GM18507 (cell line): ENCODE measurements around the gene JAK2.

ENCODE experiments used
- DNase-seq: peaks from one replicate; pipeline ENCODE4 v3.0.0; 2011; ENCODE audit warnings: low read depth; ENCODE audit not compliant: insufficient read length; ENCODE audit errors: extremely low spot score
- FAIRE-seq: peaks from 2 replicates; lab custom pipeline; 2011; peaks lifted over from hg19 to GRCh38; lab: Jason Lieb, UNC

Gene JAK2

GRCh38 chr9:4973902-4974301 is 11.2 kb upstream of the JAK2 start:
- DNase-seq (no peak), FAIRE-seq (no peak)

- no peak for DNase-seq
- FAIRE-seq: no peak
Observed at GRCh38 chr9:4979239-4979638, 5.8 kb upstream of the JAK2 start.

DNA sequence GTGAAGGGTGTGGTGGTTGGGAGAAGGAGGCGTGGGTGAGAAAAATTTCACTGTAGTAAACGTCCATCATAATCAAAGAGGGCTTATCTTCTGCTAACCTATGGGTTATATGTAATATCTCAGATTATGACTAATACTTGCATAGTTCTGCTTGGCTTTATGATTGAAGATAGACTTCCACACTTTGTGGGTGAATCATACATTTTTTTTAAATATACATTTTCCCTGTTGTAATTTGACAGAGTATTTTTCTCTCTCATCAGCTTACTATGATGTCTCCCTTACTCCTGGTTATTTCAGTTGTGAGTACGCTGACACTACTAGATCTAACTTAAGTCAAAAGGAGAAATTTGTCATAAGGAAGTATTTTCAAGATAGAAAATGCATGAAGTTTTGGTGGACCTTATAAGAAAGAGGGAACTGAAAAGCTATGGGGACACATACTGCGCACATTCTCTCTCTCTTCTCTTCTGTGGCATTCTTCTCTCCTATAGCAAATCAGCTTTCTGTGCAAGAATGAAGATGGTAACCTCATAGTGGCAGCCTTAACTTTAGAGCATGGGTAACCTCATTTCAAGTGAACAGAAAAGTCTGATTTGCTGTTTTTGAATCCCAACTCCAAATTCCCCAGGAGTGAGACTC is 4.9 kb upstream of the JAK2 start:
- FAIRE-seq (peak; percentile 48), DNase-seq (no peak)

GRCh38 chr9:4982721-4983482 is 2.2 kb upstream of the JAK2 start:
- no peak for DNase-seq
- peak; percentile 84 for FAIRE-seq

DNA sequence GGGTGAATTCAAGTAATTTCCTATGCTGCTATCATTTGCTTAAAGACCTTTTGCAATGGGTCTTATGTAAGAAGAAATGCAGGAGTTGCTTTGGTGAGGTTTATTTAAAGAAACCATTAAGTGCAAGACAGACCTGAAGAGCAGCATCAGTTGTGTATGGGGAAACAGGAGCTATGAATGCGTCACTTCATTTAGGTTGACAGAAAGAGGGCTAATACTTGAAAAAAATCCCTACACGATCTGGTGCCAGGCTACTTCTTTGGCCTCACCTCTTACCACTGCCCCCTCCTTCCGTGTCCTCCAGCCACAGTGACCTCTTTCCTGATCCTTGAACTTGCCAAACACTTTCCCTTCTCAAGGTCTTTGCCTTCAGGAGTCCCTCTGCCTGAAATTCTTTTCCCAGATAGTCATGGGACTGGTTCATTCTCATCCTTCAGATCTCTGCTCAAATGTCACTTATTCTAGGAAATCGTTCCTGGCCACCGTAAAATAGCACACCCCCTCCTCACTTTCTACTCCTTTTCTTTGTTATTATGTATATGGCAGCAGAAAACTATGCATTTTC is 1.4 kb upstream of the JAK2 start:
- FAIRE-seq: peak; percentile 58
- DNase-seq: no peak

DNA sequence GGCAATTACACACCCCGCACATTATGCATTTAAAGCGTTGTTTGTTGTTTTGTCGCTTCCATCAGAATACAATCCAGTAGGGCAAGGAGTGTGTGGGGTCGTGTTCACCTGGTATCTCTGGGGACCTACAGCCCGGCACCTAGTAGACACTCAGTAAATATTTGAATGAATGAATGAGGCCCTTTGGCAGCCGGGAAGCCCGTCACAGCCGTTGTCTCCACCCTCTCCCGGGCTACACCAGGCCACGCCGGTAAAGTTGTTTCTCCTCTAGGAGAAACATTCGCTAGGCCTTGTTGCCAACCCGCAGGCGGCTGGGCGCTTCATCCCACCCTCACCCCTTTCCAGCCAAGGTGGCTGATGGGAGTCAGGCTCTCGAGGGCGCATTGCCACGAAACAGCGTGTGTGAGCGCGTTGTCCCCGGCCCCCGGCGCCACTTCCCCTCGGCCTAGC is 876 bp upstream of the JAK2 start:
- FAIRE-seq (no peak), DNase-seq (no peak)

DNA sequence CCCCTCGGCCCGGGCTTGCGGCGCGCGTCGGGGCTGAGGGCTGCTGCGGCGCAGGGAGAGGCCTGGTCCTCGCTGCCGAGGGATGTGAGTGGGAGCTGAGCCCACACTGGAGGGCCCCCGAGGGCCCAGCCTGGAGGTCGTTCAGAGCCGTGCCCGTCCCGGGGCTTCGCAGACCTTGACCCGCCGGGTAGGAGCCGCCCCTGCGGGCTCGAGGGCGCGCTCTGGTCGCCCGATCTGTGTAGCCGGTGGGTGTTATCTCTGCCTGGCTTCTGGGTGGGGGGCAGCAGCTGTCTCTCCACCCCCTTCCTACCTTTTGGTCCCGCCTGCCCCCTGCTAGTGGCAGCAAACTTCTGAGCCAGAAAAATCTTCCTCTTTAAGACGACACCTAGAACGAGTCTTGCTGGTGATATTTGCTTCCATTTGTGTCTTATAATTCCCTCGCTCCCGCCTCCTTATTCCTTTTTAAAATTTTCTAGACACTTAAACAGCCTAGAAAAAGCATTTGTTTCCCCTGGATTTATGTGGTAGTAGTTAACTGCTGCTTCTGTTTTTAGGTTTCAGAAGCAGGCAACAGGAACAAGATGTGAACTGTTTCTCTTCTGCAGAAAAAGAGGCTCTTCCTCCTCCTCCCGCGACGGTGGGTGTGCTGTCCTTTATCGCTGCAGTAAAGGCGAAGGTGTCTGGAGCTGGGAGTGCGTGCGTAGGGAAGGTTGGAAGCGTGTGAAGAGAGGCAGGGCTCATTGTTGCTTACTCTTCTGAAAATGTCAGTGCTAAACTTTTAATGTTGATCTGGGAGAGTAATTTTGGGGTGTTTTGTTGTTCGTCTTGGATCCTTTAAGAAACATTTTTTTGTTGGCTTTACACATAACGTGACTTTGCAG is 554 bp downstream of the JAK2 start:
- no peak for DNase-seq
- FAIRE-seq: peak; percentile 93

DNA sequence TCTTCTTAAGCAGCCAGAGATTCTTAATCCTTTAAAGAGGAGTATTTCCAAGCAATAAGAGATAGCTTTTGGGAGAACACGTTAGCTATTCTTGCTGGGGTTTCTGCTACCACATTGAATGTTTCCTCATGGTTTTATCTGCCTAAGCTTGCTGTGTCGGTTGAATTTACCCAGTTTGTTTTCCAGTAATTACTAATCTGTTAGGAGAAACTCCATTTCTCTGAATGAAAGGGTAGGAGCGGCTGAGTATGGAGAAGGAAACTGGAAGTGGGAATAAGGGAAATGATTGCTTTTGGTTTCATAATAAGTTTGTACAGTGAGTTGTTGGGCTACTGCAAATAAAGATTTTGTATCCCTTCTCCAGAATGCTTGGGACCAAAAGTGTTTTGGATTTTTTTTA is 1.2 kb downstream of the JAK2 start:
- DNase-seq: no peak
- no peak for FAIRE-seq

- peak; percentile 57 for FAIRE-seq
- no peak for DNase-seq
Observed at GRCh38 chr9:4986783-4987182, 1.7 kb downstream of the JAK2 start.

DNA sequence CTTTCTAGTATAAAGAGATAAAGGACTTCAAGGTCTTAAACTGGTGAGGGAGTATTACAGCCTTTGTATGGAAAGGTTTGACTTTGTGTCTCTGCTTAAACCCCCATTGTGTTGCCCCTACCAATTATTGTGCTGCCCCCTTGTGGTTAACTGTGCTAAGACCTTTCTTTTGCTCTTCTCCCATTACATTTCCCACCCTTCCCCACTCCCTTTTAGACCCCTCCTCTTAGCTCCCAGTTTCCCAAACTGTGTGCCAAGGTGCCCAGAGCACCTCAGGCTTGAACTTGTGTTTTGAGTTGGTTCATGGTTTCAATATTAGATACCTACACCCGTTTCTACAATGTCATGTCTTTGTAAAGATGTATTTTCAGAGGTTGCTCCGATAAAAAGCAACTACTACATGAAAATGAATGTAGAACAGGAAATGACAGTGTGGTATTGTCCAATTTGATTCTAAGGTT is 2.9 kb downstream of the JAK2 start:
- DNase-seq: no peak
- peak; percentile 89 for FAIRE-seq

DNA sequence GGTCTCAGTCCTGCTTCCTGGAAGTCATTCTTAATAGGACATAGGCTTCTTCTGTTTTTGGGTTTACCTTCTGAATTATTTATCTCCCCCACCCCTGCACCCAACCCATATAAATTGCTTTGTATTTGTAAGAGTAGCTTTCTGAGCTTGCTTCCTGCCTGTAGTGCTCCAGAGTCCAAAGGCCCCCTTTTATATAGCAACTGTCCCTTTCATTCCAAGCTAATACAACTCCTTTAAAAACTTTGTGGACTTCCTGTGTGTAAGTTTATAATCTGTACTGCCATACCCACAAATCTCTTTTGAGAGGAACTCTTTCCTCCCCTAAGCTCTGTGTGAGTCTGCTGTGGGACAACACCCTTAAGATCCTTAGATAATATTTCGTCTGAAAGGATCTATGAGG is 7.8 kb downstream of the JAK2 start:
- no peak for DNase-seq
- FAIRE-seq: no peak

DNA sequence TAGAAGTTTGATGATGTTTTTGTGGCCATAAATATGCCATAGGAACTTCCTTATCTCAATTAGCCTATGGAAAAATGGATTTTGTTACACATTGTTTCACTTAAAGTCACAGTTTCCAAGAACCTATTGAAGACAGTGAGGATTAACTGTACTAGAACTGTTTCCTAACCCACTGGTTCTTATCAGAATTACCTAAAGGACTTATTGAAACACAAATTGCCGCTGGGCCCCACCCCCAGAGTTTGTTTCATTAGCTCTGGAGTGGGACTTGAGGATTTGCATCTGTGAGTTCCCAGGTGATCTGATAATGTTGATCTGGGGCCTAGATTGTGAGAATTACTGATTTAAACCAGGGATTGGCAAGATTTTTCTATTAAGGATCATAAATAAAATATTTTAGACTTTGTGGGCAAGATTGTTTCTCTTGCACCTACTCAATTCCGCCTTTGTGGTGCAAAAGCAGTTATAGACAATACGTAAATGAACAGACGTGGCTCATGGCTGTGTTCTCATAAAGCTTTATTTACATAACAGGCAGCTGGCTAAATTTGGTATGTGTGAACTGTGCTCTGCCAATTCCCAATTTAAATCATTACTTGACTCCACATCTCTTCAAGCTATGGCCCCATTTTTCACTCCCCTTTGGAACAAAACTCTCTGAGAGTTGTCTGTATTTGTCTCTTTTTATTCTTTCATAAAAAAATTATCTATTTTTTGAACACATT is 9.3 kb downstream of the JAK2 start:
- DNase-seq (no peak), FAIRE-seq (no peak)

DNA sequence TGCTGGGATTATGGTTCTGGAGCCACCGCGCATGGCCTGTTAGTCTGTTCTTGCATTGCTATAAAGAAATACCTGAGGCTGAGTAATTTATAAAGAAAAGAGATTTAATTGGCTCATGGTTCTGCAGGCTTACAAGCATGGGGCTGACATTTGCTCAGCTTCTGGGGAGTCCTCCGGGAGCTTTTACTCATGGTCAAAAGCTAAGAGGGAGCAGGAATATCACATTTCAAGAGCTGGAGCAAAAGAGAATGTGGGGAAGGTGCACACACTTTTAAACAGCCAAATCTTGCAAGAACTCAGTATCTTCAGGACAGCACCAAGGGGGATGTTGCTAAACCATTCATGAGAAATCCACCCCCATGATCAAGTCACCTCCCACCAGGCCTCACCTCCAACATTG is 12.1 kb downstream of the JAK2 start:
- FAIRE-seq (no peak), DNase-seq (no peak)

- FAIRE-seq (no peak), DNase-seq (no peak)
Observed at GRCh38 chr9:4997631-4998030, 12.6 kb downstream of the JAK2 start.

DNA sequence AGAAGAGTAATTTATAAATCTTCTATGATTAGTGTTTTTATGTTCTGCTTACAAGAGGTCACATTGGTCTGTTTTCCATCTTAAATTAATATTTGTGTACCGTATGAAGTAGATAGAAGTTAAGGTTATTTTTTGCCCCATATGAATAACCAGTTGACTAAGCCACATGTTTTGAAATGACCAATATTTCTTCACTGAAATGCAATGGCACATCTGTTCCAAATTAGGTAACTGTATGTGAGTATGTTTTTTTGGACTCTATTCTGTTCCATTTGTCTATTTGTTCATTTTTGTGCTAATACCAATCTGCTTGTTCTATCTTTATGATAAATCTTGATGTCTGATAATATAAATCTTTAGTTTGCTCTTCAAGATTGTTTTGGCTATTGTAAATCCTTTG is 17.7 kb downstream of the JAK2 start:
- FAIRE-seq (no peak), DNase-seq (no peak)

DNA sequence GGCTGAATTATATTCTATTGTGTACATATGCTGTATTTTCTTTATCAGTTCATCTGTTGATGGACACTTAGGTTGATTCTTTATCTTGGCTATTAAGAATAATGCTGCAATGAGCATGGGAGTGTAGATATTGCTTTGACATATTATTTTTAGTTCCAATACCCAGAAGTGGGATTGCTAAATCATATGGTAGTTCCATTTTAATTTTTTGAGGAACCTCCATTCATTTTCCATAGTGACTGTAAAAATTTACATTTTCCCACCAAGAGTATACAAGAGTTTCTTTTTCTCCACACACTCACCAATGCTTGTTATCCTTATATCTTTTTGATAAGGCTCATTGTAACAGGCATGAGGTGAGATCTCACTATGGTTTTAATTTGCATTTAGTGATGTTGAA is 19.4 kb downstream of the JAK2 start:
- DNase-seq (no peak), FAIRE-seq (no peak)

DNA sequence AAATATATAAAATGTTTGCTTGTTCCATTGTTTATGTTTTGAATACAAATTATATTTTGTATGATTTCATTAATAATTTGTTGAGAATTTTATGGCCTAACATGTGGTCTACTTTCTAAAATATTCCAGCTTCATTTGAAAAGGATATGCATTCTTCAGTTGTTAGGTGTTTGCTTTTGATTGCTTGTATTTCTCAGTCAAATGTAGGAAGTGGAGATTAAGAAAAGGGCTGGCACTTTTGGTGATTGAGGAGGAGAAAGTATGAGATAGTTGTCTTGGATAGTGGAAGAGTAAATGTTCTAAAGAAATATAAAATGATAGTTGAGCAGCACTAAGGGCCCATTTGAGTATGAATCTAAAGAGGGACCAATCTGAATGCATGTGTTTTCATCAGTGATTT is 23.1 kb downstream of the JAK2 start:
- DNase-seq (no peak), FAIRE-seq (no peak)

DNA sequence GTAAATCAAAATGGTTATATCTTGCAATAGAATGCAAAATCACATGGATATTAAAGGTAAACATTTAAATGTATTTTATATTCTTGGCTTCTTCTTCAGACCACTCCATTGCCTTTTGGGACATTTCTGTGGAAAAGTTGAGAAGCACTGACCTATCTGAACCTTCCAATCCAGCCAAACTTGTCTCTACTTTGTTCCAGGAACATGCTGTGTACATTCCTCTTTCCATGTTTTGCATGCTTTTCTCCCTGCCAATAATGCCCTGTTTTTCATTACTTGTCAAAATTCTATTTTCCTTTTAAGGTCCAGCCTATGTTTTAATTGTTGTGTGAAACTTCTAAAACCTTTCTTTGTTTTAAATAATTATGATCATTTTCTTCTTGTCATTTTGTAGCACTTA is 28.3 kb downstream of the JAK2 start:
- DNase-seq: no peak

GRCh38 chr9:5015934-5016333 is 30.9 kb downstream of the JAK2 start:
- FAIRE-seq: no peak

More for the DNA sequence above, 28.3 kb downstream of the JAK2 start:
- no peak for FAIRE-seq

More at GRCh38 chr9:5015934-5016333, 30.9 kb downstream of the JAK2 start:
- DNase-seq: no peak
